IMR-90 (cell line): ENCODE measurements around the gene C11orf58. TPM values are rescaled to one million over a fixed set of nuclear protein-coding genes. Genes with fewer than 3 reads are reported as not detected.

Experiments
- ATAC-seq: fragments of 200-7000 bp; cut with Tn5 transposase; 2 replicates; pipeline ENCODE4 v1.9.1; 2020; ENCODE audit warnings: low read depth, mild to moderate bottlenecking, moderate library complexity
- BruUV-seq: library from RNA; stranded (reverse); fragments of 400-500 nt; replicated peaks from 2 replicates; lab custom pipeline; 2021; lab: Mats Ljungman, UMichigan
- CTCF ChIA-PET: fragments of 300-600 bp; formaldehyde crosslinking; extraction: SDS; loops from one replicate; lab custom pipeline; 2021; ENCODE audit warnings: antibody characterized with exemption; lab: Yijun Ruan, JAX
- POLR2A ChIA-PET: fragments of 300-600 bp; sonication (Branson Sonifier 250); formaldehyde crosslinking; loops from one replicate; lab custom pipeline; 2022; ENCODE audit warnings: antibody characterized with exemption; ENCODE audit not compliant: unreplicated experiment; lab: Charles Lee
- DNase-seq: peaks from one replicate; pipeline ENCODE4 v3.0.0; 2013
- H2AFZ ChIP-seq: replicated peaks from 2 replicates; pipeline ENCODE3; 2013; ENCODE audit warnings: low read length, mild to moderate bottlenecking; ENCODE audit not compliant: poor library complexity
- H2AK5ac ChIP-seq: 2 replicates; pipeline ENCODE4 v1.6.1; 2013; ENCODE audit warnings: low read depth, low read length, inconsistent platforms
- H2AK9ac ChIP-seq: replicated peaks from 2 replicates; pipeline ENCODE3; 2013; ENCODE audit warnings: mild to moderate bottlenecking, low read depth, low read length, moderate library complexity; ENCODE audit not compliant: poor library complexity
- H2BK120ac ChIP-seq: 2 replicates; pipeline ENCODE4 v1.6.1; 2013; ENCODE audit warnings: low read depth, low read length, inconsistent platforms
- H2BK15ac ChIP-seq: 3 replicates; pipeline ENCODE4 v1.6.1; 2013; ENCODE audit warnings: low read depth, low read length, inconsistent platforms
- H2BK20ac ChIP-seq: 2 replicates; pipeline ENCODE4 v1.6.1; 2013; ENCODE audit warnings: low read depth, mild to moderate bottlenecking, inconsistent platforms, low read length, moderate library complexity
- H2BK5ac ChIP-seq: 2 replicates; pipeline ENCODE4 v1.6.1; 2013; ENCODE audit warnings: mild to moderate bottlenecking, low read depth, low read length, inconsistent platforms; ENCODE audit not compliant: poor library complexity, severe bottlenecking
- H3K14ac ChIP-seq: replicated peaks from 2 replicates; pipeline ENCODE4 v1.6.1; 2013; ENCODE audit warnings: low read depth, low read length, inconsistent platforms
- H3K18ac ChIP-seq: 2 replicates; pipeline ENCODE4 v1.6.1; 2013; ENCODE audit warnings: low read depth, low read length, control low read depth
- H3K23ac ChIP-seq: 2 replicates; pipeline ENCODE4 v1.6.1; 2013; ENCODE audit warnings: low read depth, low read length, inconsistent platforms
- H3K27ac ChIP-seq: 2 replicates; pipeline ENCODE4 v1.5.1; 2013; ENCODE audit warnings: mild to moderate bottlenecking, control low read depth, low read length; ENCODE audit not compliant: insufficient read depth
- H3K27me3 ChIP-seq: 2 replicates; pipeline ENCODE4 v1.6.1; 2013; ENCODE audit warnings: low read length; ENCODE audit not compliant: control insufficient read depth, insufficient read depth
- H3K36me3 ChIP-seq: 2 replicates; pipeline ENCODE4 v1.6.1; 2013; ENCODE audit warnings: low read length, mixed read lengths; ENCODE audit not compliant: control insufficient read depth, insufficient read depth
- H3K4ac ChIP-seq: 2 replicates; pipeline ENCODE4 v1.6.1; 2013; ENCODE audit warnings: low read depth, low read length, inconsistent platforms
- H3K4me1 ChIP-seq: 2 replicates; pipeline ENCODE4 v1.6.1; 2013; ENCODE audit warnings: low read length, mixed read lengths; ENCODE audit not compliant: control insufficient read depth, insufficient read depth
- H3K4me2 ChIP-seq: 2 replicates; pipeline ENCODE4 v1.6.1; 2013; ENCODE audit warnings: low read depth, mild to moderate bottlenecking, control low read depth, low read length, moderate library complexity
- H3K4me3 ChIP-seq: 2 replicates; pipeline ENCODE4 v1.5.1; 2013; ENCODE audit warnings: low read depth, mild to moderate bottlenecking, control low read depth, low read length, moderate library complexity; ENCODE audit not compliant: insufficient read depth
- H3K56ac ChIP-seq: 2 replicates; pipeline ENCODE4 v1.6.1; 2013; ENCODE audit warnings: low read length, inconsistent platforms; ENCODE audit not compliant: insufficient read depth; ENCODE audit errors: extremely low read depth
- H3K79me1 ChIP-seq, 2 experiments: 2 replicates each; pipeline ENCODE4 v1.6.1; 2013; ENCODE audit warnings: low read length in 2 of 2, inconsistent platforms in 1 of 2, low read depth in 1 of 2
- H3K9ac ChIP-seq: 2 replicates; pipeline ENCODE4 v1.6.1; 2013; ENCODE audit warnings: low read depth, low read length, control low read depth
- H3K9me1 ChIP-seq: 2 replicates; pipeline ENCODE4 v1.6.1; 2013; ENCODE audit warnings: low read length, inconsistent platforms; ENCODE audit not compliant: insufficient read depth
- H3K9me3 ChIP-seq: 2 replicates; pipeline ENCODE4 v1.6.1; 2013; ENCODE audit warnings: low read length; ENCODE audit not compliant: control insufficient read depth, insufficient read depth
- H4K20me1 ChIP-seq: 2 replicates; pipeline ENCODE4 v1.6.1; 2013; ENCODE audit warnings: low read length, inconsistent platforms; ENCODE audit not compliant: insufficient read depth
- H4K5ac ChIP-seq: 2 replicates; pipeline ENCODE4 v1.6.1; 2013; ENCODE audit warnings: mild to moderate bottlenecking, low read depth, low read length, control low read depth
- H4K8ac ChIP-seq, 2 experiments: 2 replicates each; pipeline ENCODE4 v1.6.1; 2013; ENCODE audit warnings: low read depth in 2 of 2, low read length in 2 of 2, control low read depth in 1 of 2, inconsistent platforms in 1 of 2
- H4K91ac ChIP-seq: 2 replicates; pipeline ENCODE4 v1.6.1; 2013; ENCODE audit warnings: low read depth, low read length, inconsistent platforms; ENCODE audit not compliant: insufficient read depth
- BHLHE40 ChIP-seq: fragments of 150-350 bp; IDR thresholded peaks from 2 replicates; pipeline ENCODE4 v1.6.1; 2016; ENCODE audit warnings: mild to moderate bottlenecking, low read depth, low read length
- CEBPB ChIP-seq: IDR thresholded peaks from 2 replicates; pipeline ENCODE4 v1.6.1; 2012; ENCODE audit warnings: low read depth, low read length, improper control_type of control experiment
- CHD1 ChIP-seq: IDR thresholded peaks from 2 replicates; pipeline ENCODE4 v1.6.1; 2012; ENCODE audit warnings: low read depth, low read length, improper control_type of control experiment
- MXI1 ChIP-seq: IDR thresholded peaks from 2 replicates; pipeline ENCODE4 v1.6.1; 2012; ENCODE audit warnings: low read depth, mild to moderate bottlenecking, low read length, moderate library complexity, borderline replicate concordance
- RAD21 ChIP-seq: IDR thresholded peaks from 2 replicates; pipeline ENCODE4 v1.6.1; 2012; ENCODE audit warnings: low read length, improper control_type of control experiment
- RCOR1 ChIP-seq: IDR thresholded peaks from 2 replicates; pipeline ENCODE4 v1.6.1; 2012; ENCODE audit warnings: mild to moderate bottlenecking, low read length, improper control_type of control experiment; ENCODE audit not compliant: insufficient replicate concordance
- WGBS, 2 experiments: methylation state at CpG; one replicate each; pipeline versions ENCODE4 v1.1.5 to v1.1.7; 2013; ENCODE audit warnings: missing lambda C conversion rate in 2 of 2; ENCODE audit not compliant: insufficient read length in 1 of 2; ENCODE audit errors: extremely low coverage in 2 of 2; 5-methylcytosine and 5-hydroxymethylcytosine counted together
- dilution Hi-C: fragments of 300-500 bp; cut with HindIII; formaldehyde crosslinking; loops from one replicate; pipeline ENCODE4 v1.14.3; 2018; ENCODE audit warnings: low sequenced_read_pairs; ENCODE audit not compliant: unreplicated experiment
- in situ Hi-C: fragments of 300-500 bp; cut with MboI; formaldehyde crosslinking; loops from 3 replicates; pipeline ENCODE4 v1.14.3; 2019; ENCODE audit warnings: low sequenced_read_pairs, inconsistent platforms, mixed read lengths
- intact Hi-C: fragments of 100-400 bp; cut with micrococcal nuclease; formaldehyde crosslinking; loops from 2 replicates; pipeline ENCODE4 v1.10.0; 2022
- polyA plus RNA-seq, 3 experiments: library from polyadenylated mRNA; depleted of rRNA; stranded (reverse); fragments of >200 nt; gene quantifications; 2 replicates each; pipeline ENCODE4 v1.2.3, GENCODE V29; 2012; ENCODE audit warnings: low replicate concordance in 1 of 3
- total RNA-seq: library from RNA; depleted of rRNA; stranded (reverse); fragments of >200 nt; gene quantifications from 2 replicates; pipeline ENCODE4 v1.2.3, GENCODE V29; 2012

Gene C11orf58
- total and polyA plus RNA-seq, 2 of the 4 experiments (the other 2 are of a cell fraction), result 53.8 to 67.8 TPM

GRCh38 chr11:16767957-16768356 lies 29.5 kb downstream of the C11orf58 start:
- no CpG with 5 or more reads among the region's 4 CpGs for WGBS, 2 experiments
- Histone ChIP-seq H3K56ac (no peak overlapping the region), H4K20me1 (no peaks in the 10 kb centered on the region), H3K4ac (no peak overlapping the region), H2AFZ (no peak overlapping the region), H4K91ac (no peak overlapping the region), H2AK5ac (no peak overlapping the region), H3K27me3 (peaks cover 35% of the 10 kb centered on the region), H3K4me3 (no peak overlapping the region), H3K18ac (no peak overlapping the region), H3K79me1 (no peaks in the 10 kb centered on the region), H3K14ac (no peak overlapping the region), H3K27ac (no peak overlapping the region), H2BK120ac (no peak overlapping the region), H2AK9ac (no peak overlapping the region), H3K4me2 (no peak overlapping the region), H2BK5ac (no peak overlapping the region), H3K4me1 (no peaks in the 10 kb centered on the region), H2BK15ac (no peak overlapping the region), H3K9ac (no peak overlapping the region), H2BK20ac (no peak overlapping the region), H3K36me3 (no peaks in the 10 kb centered on the region), H4K5ac (no peak overlapping the region), H4K8ac (no peak overlapping the region), H3K9me3 (no peaks in the 10 kb centered on the region), H3K9me1 (no peaks in the 10 kb centered on the region), H3K23ac (no peak overlapping the region)
- ChIA-PET CTCF (no interaction called here), POLR2A (no interaction called here)
- ATAC-seq (no peak), DNase-seq (no peak)
- dilution Hi-C loops, result no loop called here
- BruUV-seq, result no TSS peak
- intact Hi-C loops, result no loop called here
- TF ChIP-seq RCOR1, result no peak
- TF ChIP-seq CHD1, result no peak
- no peak for TF ChIP-seq MXI1
- no peak for TF ChIP-seq BHLHE40
- TF ChIP-seq RAD21, result no peak
- no peak for TF ChIP-seq CEBPB
- in situ Hi-C loops, result no loop called here
